Peyer's patch (tissue), 4 donors: ENCODE results near the gene FLOT1. TPM values are rescaled to one million over a fixed set of nuclear protein-coding genes. Genes with fewer than 3 reads are reported as not detected.

Experiments
- DNase-seq, 3 donors: peaks; one replicate each; pipeline ENCODE4 v3.0.0-alpha.2; 2017 to 2019
- H3K27ac ChIP-seq, 4 donors: fragments of 200-600 bp; sonication (generic); one replicate each; pipeline ENCODE4 v1.5.1; 2016 to 2019
- H3K27me3 ChIP-seq, 2 donors: fragments of 200-600 bp; sonication (generic); one replicate each; pipeline ENCODE4 v1.5.1; 2019
- H3K36me3 ChIP-seq, 3 donors: fragments of 200-600 bp; sonication (generic); one replicate each; pipeline ENCODE4 v1.5.1; 2016 to 2019
- H3K4me1 ChIP-seq, 4 donors: fragments of 200-600 bp; sonication (generic); one replicate each; pipeline ENCODE4 v1.5.1; 2016 to 2019
- H3K4me3 ChIP-seq, 4 donors: fragments of 200-600 bp; sonication (generic); 1 replicate in 3 of 4; 2 replicates in 1 of 4; pipeline ENCODE4 v1.5.1; 2016 to 2019; ENCODE audit warnings: mild to moderate bottlenecking in 1 of 4
- H3K9me3 ChIP-seq, 4 donors: fragments of 200-600 bp; sonication (generic); one replicate each; pipeline ENCODE4 v1.5.1; 2016 to 2019; ENCODE audit warnings: mild to moderate bottlenecking in 1 of 4
- POLR2A ChIP-seq, 2 donors: fragments of 450-650 bp; IDR thresholded peaks; one replicate each; pipeline ENCODE4 v1.5.1; 2017; ENCODE audit warnings: antibody characterized with exemption in 2 of 2, mild to moderate bottlenecking in 2 of 2, moderate library complexity in 2 of 2
- small RNA-seq, 2 donors: library from RNA; depleted of rRNA; stranded (forward); fragments of <200 nt; gene quantifications; one replicate each; pipeline ENCODE3, GENCODE V24; 2016
- total RNA-seq, 4 donors: library from RNA; depleted of rRNA; stranded (reverse); fragments of >200 nt; gene quantifications; one replicate each; pipeline ENCODE4 v1.1.0, GENCODE V29; 2016
- TF ChIP-seq, protein P1 (sequence below), 6 experiments: fragments of 450-650 bp in 4 of 6; fragments of 200-600 bp in 2 of 6; sonication (generic) in 1 of 6; IDR thresholded peaks; one replicate each; pipeline ENCODE4 v1.5.1; 2017 to 2019; ENCODE audit warnings: antibody characterized with exemption in 6 of 6, mild to moderate bottlenecking in 3 of 6, moderate library complexity in 1 of 6

Gene FLOT1
- total RNA-seq, 4 donors from 2014 or later, result 74.1 to 151 (median 100) TPM

DNA sequence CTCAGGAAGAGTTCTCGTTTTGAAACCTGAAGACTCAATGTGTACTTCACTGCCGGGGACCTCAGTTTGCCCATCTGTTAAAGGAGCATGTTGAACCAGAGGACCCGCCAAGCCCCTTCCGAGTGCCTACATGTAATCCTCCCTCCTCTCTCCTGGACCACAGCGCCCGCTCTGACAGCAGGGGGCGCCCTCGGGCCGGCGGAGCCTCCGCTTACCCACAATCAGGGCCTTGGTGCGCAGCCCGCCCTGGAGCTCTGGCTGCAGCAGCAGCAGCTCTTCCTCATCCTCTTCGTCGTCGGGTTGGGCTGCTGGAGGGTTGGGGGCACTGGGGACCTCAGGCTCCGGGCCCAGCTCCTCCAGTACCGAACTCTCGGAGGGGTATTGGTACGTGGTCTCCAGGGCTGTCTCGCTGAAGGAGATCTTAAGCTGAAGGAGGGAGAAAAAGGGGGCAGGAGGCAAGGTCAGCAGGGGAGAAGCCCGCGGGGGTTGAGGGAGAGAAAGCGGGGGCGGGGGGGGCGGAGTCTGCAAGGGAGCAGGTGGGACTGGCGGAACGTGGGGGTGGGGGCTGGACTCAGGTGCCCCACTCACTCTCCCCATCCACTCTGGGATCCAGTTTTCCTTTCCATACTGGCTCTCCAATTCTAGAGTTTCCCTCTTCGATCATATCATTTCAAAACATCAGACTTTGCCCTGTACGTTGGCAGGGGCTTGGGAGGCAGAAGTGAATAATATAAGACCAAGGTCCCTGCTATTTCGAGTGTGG lies 63.3 kb downstream of the FLOT1 start:
- Histone ChIP-seq H3K27ac (peak overlapping the region; percentile 22 to 98 (median 64)), H3K4me1 (peaks cover 0 to 41% (median 9%) of the 10 kb centered on the region in 4 donors), H3K4me3 (peak overlapping the region; percentile 6 to 75 (median 28)), H3K9me3 (no peaks in the 10 kb centered on the region), H3K36me3 (peaks cover 0 to 24% (median 0%) of the 10 kb centered on the region in 3 donors), H3K27me3 (no peaks in the 10 kb centered on the region)
- no peak for TF ChIP-seq POLR2A (IDR thresholded peaks at IDR 0.05)
- TF ChIP-seq, protein P1, sequence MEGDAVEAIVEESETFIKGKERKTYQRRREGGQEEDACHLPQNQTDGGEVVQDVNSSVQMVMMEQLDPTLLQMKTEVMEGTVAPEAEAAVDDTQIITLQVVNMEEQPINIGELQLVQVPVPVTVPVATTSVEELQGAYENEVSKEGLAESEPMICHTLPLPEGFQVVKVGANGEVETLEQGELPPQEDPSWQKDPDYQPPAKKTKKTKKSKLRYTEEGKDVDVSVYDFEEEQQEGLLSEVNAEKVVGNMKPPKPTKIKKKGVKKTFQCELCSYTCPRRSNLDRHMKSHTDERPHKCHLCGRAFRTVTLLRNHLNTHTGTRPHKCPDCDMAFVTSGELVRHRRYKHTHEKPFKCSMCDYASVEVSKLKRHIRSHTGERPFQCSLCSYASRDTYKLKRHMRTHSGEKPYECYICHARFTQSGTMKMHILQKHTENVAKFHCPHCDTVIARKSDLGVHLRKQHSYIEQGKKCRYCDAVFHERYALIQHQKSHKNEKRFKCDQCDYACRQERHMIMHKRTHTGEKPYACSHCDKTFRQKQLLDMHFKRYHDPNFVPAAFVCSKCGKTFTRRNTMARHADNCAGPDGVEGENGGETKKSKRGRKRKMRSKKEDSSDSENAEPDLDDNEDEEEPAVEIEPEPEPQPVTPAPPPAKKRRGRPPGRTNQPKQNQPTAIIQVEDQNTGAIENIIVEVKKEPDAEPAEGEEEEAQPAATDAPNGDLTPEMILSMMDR (IDR thresholded peaks at IDR 0.05), result peak; percentile 88 to 99 (median 96)
- DNase-seq, result peak; percentile 84 to 94 (median 92)

Small RNAs within 50 kb of the gene (small RNA-seq; reads per million reads assigned to genes)
- gene RF00019, result 0 reads per million in 2 donors
- gene RN7SL353P, result 0 reads per million in 2 donors

Other genes starting within 250 kb of the FLOT1 start
- 10 to 100 TPM; 26.6 to 40.4 (median 33.8) TPM for gene GNL1, start 186.2 kb downstream of the FLOT1 start, total RNA-seq
- 1 to 10 TPM; 1.7 to 9.0 (median 4.8) TPM for gene PRR3, start 185.4 kb downstream of the FLOT1 start, total RNA-seq
- 100 to 1,000 TPM in 1 of 4 donors, 10 to 100 TPM in 3; 38.6 to 328 (median 45.2) TPM for gene ABCF1, start 171.2 kb downstream of the FLOT1 start, total RNA-seq
- gene PPP1R10, start 125.4 kb downstream of the FLOT1 start, total RNA-seq, result 10 to 100 TPM; 47.6 to 74.0 (median 61.3) TPM
- 10 to 100 TPM; 35.3 to 59.8 (median 42.5) TPM for gene MRPS18B, start 124.8 kb downstream of the FLOT1 start, total RNA-seq
- gene ATAT1, start 115.8 kb downstream of the FLOT1 start, total RNA-seq, result 10 to 100 TPM in 2 of 4 donors, 1 to 10 TPM in 2; 8.2 to 25.2 (median 15.1) TPM
- gene C6orf136, start 95.6 kb downstream of the FLOT1 start, total RNA-seq, result 100 to 1,000 TPM in 2 of 4 donors, 10 to 100 TPM in 2; 35.5 to 111 (median 83.8) TPM
- 10 to 100 TPM; 39.6 to 68.1 (median 58.2) TPM for gene DHX16, start 69.7 kb downstream of the FLOT1 start, total RNA-seq
- gene PPP1R18, start 56.0 kb downstream of the FLOT1 start, total RNA-seq, result 10 to 100 TPM in 2 of 4 donors, 1 to 10 TPM in 2; 4.7 to 52.8 (median 9.0) TPM
- 1 to 10 TPM in 2 of 4 donors, not detected in 2; 2.0 to 2.7 TPM for gene NRM, start 51.7 kb downstream of the FLOT1 start, total RNA-seq
- 10 to 100 TPM in 3 of 4 donors, 1 to 10 TPM in 1; 7.5 to 51.2 (median 19.4) TPM for gene MDC1, start 25.4 kb downstream of the FLOT1 start, total RNA-seq
- gene TUBB, start 22.3 kb downstream of the FLOT1 start, total RNA-seq, result 100 to 1,000 TPM in 1 of 4 donors, 10 to 100 TPM in 3; 69.9 to 188 (median 95.6) TPM
- gene IER3, start 1.9 kb upstream of the FLOT1 start, total RNA-seq, result 10 to 100 TPM in 3 of 4 donors, 1 to 10 TPM in 1; 6.7 to 16.4 (median 13.2) TPM
- 100 to 1,000 TPM in 3 of 4 donors, 10 to 100 TPM in 1; 70.1 to 166 (median 143) TPM for gene DDR1, start 141.8 kb upstream of the FLOT1 start, total RNA-seq
- gene GTF2H4, start 165.5 kb upstream of the FLOT1 start, total RNA-seq, result 10 to 100 TPM; 10.7 to 21.3 (median 17.0) TPM
- 10 to 100 TPM; 24.2 to 40.0 (median 31.1) TPM for gene VARS2, start 171.6 kb upstream of the FLOT1 start, total RNA-seq
- gene SFTA2, start 189.5 kb upstream of the FLOT1 start, total RNA-seq, result not detected
- under 1 TPM in 1 of 4 donors, not detected in 3; 0.18 TPM for gene MUCL3, start 198.3 kb upstream of the FLOT1 start, total RNA-seq
- gene MUC21, start 241.0 kb upstream of the FLOT1 start, total RNA-seq, result not detected